ENCODE data around the gene ITFG2.
"Not testable (repeated sequence)": the region's sequence is repeated elsewhere in the genome, so short reads cannot be mapped to it uniquely, and the experiment has no call there.

The ITFG2 gene

GRCh38 chr12:2832550-2833127 lies 20.2 kb downstream of the ITFG2 start:
- DNase-seq = no peak

- DNase-seq = no peak
Measured at GRCh38 chr12:2833327-2833726, 20.9 kb downstream of the ITFG2 start.

DNA sequence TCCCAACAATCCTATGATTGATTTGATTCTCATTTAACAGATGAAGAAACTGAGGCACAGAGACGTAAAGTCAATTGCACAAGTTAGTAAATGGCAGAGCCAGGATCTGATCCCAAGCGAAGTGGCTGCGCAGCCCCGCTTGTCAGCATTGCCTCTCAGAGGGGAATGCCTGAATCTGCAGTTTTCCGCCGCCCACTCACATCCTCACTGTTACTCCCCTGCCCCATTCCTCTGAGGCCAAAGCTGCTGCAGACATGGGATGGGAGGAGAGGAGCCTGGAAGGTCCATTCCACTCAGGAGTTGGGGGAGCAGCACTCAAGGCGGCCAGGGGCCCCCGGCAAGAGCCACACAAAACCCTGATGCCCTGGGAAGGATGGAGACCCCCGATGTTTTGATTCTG lies 21.3 kb downstream of the ITFG2 start:
- DNase-seq = no peak

GRCh38 chr12:2834581-2835491 lies 22.4 kb downstream of the ITFG2 start, which contains the start of gene NRIP2:
TSS of gene NRIP2 (minus strand) at chr12:2835035. CDS start at chr12:2834983, 52 bp downstream.
- DNase-seq = no peak

DNA sequence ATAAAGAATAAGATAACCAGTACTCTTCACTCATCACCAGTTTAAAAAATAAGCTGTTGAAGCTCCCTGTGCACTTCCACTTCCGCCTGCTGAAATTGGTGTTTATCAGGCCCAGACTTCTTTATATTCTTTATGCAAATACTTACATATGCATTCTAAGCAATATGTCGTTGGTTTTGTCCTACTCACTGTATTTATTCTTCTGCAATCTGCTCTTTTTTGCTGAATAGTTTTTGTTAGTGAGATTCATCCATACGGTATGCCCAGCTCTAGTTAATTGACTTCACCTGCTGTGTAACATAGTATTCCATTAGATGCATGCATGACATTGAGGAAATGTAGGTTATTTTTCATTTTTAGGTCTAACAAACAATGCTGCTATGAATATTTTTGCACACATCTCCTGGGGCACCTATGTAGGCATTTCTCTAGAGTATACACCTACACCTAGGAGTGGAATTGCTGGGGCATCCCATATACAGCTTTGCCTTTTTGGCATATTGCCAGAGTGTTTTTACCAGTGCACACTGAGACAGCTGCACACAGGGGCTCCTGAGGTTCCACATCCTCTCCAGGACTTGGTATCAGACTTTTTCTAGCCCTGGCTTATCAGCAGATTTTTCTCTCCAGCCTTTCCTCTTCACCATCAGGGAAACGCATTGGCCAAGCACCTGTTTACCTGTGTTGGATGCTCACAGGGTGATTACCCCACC lies 23.4 kb downstream of the ITFG2 start:
- DNase-seq = no peak

- DNase-seq = no peak
Measured at GRCh38 chr12:2836574-2836973, 24.1 kb downstream of the ITFG2 start.

DNA sequence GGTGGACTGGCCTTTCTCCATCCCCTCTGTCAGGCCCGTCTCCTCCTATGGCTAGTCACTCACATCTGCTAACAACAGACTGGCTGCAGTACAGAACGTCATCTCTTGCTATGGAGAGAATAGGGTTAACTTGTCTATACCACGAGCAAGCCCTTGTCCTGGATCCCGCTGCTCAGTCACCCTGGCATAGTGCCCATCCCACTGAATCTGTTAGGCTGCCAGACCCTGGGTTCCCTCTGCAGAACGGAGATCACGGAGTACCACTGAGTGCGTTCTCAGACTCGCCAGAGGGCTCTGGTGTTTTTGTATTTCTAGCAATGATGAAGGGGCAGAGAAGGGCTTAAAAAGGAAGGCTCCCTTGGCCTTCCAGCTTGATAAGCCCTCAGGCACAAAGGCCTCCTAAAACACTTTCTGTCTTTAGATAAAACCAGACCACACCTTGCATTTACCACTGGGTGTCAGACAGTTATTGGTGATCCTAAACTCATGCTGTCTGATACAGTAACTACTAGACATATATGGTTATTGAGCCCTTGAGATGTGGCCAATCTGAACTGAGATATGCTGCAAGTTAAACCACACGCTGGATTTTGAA lies 28.7 kb downstream of the ITFG2 start:
- no peak for DNase-seq

- DNase-seq = no peak
Measured at GRCh38 chr12:2842948-2843347, 30.5 kb downstream of the ITFG2 start.

- no peak for DNase-seq
Measured at GRCh38 chr12:2844786-2845185, 32.3 kb downstream of the ITFG2 start.

- no peak for DNase-seq
Measured at GRCh38 chr12:2845280-2845679, 32.8 kb downstream of the ITFG2 start.

DNA sequence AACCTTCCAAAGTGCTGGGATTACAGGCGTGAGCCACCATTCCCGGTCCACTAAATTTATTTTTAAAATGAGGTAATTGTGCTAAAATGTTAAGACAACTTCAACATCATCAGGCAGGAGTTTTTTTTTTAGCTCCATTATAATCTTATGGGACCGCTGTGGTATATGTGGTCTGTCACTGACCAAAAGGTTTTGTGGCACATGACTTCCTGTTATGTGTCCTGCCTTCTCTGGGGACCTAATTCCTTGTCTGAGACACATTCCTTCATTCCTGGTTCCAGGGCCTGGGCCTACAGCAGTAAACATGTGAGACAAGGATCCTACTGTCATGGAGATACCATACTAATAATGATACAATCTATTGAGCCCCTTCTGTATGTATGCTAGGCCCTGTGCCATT lies 39.5 kb downstream of the ITFG2 start:
- no peak for DNase-seq

DNA sequence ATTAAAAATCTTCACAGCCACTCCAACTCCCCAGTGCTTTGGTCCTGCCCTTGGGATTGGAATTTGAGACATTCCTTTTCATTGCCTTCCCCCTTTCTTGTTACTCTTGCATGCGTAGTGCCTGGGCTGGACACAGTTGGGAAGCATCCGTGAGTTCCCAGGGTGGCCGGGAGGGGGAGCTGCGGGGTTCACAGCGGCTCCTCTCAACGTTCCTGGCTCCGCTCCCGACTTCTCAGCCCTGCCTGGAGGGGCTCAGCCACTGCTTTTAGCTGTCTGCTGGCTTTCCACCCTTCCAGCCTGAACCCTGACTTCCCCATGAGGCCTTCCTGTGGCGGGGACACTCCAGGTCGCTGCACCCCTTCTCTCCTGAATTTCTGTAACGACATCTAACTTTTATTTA lies 41.2 kb downstream of the ITFG2 start:
- DNase-seq = peak in 4 of 5 experiments; percentile 15 to 36 (median 20)

GRCh38 chr12:2854669-2855453 lies 42.4 kb downstream of the ITFG2 start:
- no peak for DNase-seq

DNA sequence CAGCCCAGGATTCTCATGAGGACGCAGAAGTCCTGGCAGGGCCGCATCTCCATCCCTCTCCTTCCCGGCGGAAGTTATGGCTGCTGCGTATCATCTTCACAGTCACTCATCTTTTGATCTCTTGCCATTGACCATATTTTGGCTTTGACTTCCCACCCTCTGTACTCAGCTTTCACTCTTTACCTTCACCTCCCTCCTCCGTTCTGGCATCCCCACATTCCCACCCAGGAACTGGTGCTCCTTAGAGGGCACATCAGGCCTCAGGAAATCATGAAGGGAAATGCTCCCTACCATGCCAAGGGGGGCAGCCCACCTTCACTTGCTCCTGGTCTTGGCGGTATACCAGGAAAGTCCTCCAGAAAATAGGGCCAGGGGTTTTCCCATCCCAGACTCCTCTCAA lies 43.1 kb downstream of the ITFG2 start:
- no peak for DNase-seq

- DNase-seq = no peak
Measured at GRCh38 chr12:2856051-2856450, 43.6 kb downstream of the ITFG2 start.

DNA sequence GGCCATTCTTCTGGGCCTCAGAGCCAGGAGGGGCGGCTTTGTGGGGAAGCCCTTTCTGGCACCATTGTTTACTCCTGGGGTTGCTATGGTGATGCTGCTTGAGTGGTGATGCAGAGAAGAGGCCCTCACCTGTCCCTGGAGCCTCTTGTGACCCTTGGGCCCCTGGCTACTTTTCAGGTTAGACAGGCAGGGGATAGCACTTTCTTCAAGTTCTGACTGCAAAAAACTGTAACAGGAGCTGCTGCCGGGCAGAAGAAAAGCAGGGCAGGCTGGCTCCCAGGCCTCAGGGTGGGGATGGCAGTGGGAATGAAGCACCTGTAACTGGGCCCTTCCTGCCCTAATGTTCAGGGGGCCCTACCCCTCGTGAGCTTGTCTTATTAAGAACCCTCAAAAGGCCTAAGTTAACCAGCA lies 44.6 kb downstream of the ITFG2 start, which contains the start of gene TEX52:
Gene TEX52 (minus strand): TSS at position 19 of the 411 bp plus-strand sequence. CDS start 13 bp downstream, at position 6.
- DNase-seq = no peak

GRCh38 chr12:2857576-2857975 lies 45.1 kb downstream of the ITFG2 start:
- no peak for DNase-seq

- DNase-seq = no peak
Measured at GRCh38 chr12:2858334-2858733, 45.9 kb downstream of the ITFG2 start.

DNA sequence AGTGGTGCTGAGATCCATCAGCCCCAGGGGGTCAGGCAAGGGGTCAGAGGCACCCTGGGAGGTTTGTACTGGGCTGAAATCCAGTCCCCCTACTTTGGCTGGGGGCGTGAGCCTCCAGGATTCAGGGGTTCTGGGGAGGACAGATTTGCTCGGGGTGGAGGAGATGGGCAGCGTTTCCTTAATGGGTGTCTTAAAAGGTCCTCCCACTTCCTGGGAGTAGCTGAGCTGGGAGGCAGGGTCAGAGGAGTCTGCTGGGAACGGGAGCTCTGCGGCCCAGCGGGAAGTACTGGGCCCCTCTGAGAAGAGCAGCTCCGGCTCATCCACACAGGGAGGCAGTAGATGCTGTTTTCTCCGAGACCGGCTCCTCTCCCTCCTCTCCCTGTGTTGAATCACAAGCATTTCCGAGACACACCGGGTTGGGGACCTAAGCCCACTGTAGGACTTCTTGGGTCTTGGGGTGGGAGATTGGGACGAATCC lies 46.5 kb downstream of the ITFG2 start:
- DNase-seq = no peak

GRCh38 chr12:2860170-2860569 lies 47.7 kb downstream of the ITFG2 start:
- no peak for DNase-seq

- DNase-seq = no peak
Measured at GRCh38 chr12:2862876-2863275, 50.4 kb downstream of the ITFG2 start.

GRCh38 chr12:2863402-2863801 lies 50.9 kb downstream of the ITFG2 start:
- not testable (repeated sequence) for DNase-seq
